Karpas-422 (cell line): Measurements from ENCODE around the gene ADGRV1. TPM values are rescaled to one million over a fixed set of nuclear protein-coding genes. Genes with fewer than 3 reads are reported as not detected.
"Not testable (repeated sequence)": the region's sequence is repeated elsewhere in the genome, so short reads cannot be mapped to it uniquely, and the experiment has no call there.

Source experiments
- DNase-seq: peaks from one replicate; pipeline ENCODE4 v3.0.0-alpha.2; 2015
- H2AFZ ChIP-seq: fragments of 200-600 bp; sonication (generic); 2 replicates; pipeline ENCODE4 v1.6.1; 2014; ENCODE audit warnings: antibody characterized with exemption, low read length, mixed read lengths
- H3K27ac ChIP-seq: fragments of 200-600 bp; sonication (generic); 2 replicates; pipeline ENCODE4 v1.5.1; 2014; ENCODE audit warnings: mild to moderate bottlenecking, low read length, moderate library complexity
- H3K27me3 ChIP-seq: fragments of 200-600 bp; sonication (generic); 2 replicates; pipeline ENCODE4 v1.6.1; 2014; ENCODE audit warnings: low read length, mixed read lengths
- H3K36me3 ChIP-seq: fragments of 200-600 bp; sonication (generic); 2 replicates; pipeline ENCODE4 v1.6.1; 2014; ENCODE audit warnings: low read length, mixed read lengths; ENCODE audit not compliant: insufficient read depth
- H3K4me1 ChIP-seq: fragments of 200-600 bp; sonication (generic); 2 replicates; pipeline ENCODE4 v1.6.1; 2014; ENCODE audit warnings: mild to moderate bottlenecking, low read length, mixed read lengths
- H3K4me2 ChIP-seq: fragments of 200-600 bp; sonication (generic); 2 replicates; pipeline ENCODE4 v1.6.1; 2014; ENCODE audit warnings: low read length, low read depth, mild to moderate bottlenecking; ENCODE audit not compliant: poor library complexity, severe bottlenecking
- H3K4me3 ChIP-seq: fragments of 200-600 bp; sonication (generic); 2 replicates; pipeline ENCODE4 v1.5.1; 2014; ENCODE audit warnings: mild to moderate bottlenecking, antibody characterized with exemption, low read length, mixed read lengths
- H3K79me2 ChIP-seq: fragments of 200-600 bp; sonication (generic); 2 replicates; pipeline ENCODE4 v1.6.1; 2014; ENCODE audit warnings: mild to moderate bottlenecking, low read length, mixed read lengths
- H3K9ac ChIP-seq: fragments of 200-600 bp; sonication (generic); 2 replicates; pipeline ENCODE4 v1.6.0; 2014; ENCODE audit warnings: low read length
- H3K9me2 ChIP-seq: fragments of 200-600 bp; sonication (generic), shearing (Covaris generic); replicated peaks from 2 replicates; pipeline ENCODE4 v1.6.0; 2014; ENCODE audit warnings: mild to moderate bottlenecking, low read length, moderate library complexity; ENCODE audit not compliant: insufficient read depth
- H3K9me3 ChIP-seq: fragments of 300-700, 200-600 bp; sonication (generic); 2 replicates; pipeline ENCODE4 v1.6.1; 2014; ENCODE audit warnings: low read length, mixed read lengths
- H4K20me1 ChIP-seq: fragments of 200-600 bp; sonication (generic); 2 replicates; pipeline ENCODE4 v1.6.1; 2014; ENCODE audit warnings: mild to moderate bottlenecking, antibody characterized with exemption, low read length, low read depth; ENCODE audit not compliant: insufficient read depth
- total RNA-seq: library from RNA; depleted of rRNA; stranded (reverse); fragments of >200 nt; shearing (Covaris generic); gene quantifications from 2 replicates; pipeline ENCODE4 v1.2.3, GENCODE V29; 2014; ENCODE audit warnings: low replicate concordance

ADGRV1 gene
- total RNA-seq, 1 experiment from 2014 or later = not detected

DNA sequence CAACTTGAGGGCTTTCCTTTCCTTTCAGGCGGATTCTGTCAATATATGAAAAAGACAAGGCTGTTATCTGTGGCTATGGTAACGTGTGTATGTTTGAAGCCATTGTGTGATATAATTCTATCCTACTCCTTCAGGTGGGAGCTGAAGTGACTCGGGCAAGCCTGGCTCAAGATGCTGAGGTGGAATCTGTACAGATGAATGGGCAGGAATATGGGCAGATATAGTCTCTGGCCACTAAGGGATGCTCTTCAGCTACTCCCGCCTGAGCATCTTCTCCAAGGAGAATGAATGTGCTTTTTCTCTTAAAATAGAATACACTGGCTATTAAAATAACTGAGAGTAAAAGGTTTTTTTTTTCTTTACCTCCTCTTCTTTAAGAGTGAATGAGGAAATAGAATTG is 244.8 kb downstream of the ADGRV1 start:
- Histone ChIP-seq H3K9ac (no peak overlapping the region), H3K4me1 (no peaks in the 10 kb centered on the region)
- DNase-seq = no peak

GRCh38 chr5:90803876-90804275 is 245.3 kb downstream of the ADGRV1 start:
- no peaks in the 10 kb centered on the region for H4K20me1 ChIP-seq
- no peaks in the 10 kb centered on the region for H3K9me2 ChIP-seq
- H3K4me1 ChIP-seq = no peaks in the 10 kb centered on the region
- H3K4me2 ChIP-seq = no peak overlapping the region
- H3K9ac ChIP-seq = no peak overlapping the region
- DNase-seq = no peak
- H3K4me3 ChIP-seq = no peak overlapping the region
- no peak overlapping the region for H3K27ac ChIP-seq
- H3K79me2 ChIP-seq = no peaks in the 10 kb centered on the region
- H3K36me3 ChIP-seq = no peaks in the 10 kb centered on the region
- no peak overlapping the region for H2AFZ ChIP-seq
- H3K27me3 ChIP-seq = no peaks in the 10 kb centered on the region
- H3K9me3 ChIP-seq = no peaks in the 10 kb centered on the region

More for the DNA sequence above, 244.8 kb downstream of the ADGRV1 start:
- H4K20me1 ChIP-seq = no peaks in the 10 kb centered on the region
- no peaks in the 10 kb centered on the region for H3K79me2 ChIP-seq
- no peak overlapping the region for H2AFZ ChIP-seq
- H3K27ac ChIP-seq = no peak overlapping the region
- H3K4me3 ChIP-seq = no peak overlapping the region
- H3K27me3 ChIP-seq = no peaks in the 10 kb centered on the region
- no peaks in the 10 kb centered on the region for H3K36me3 ChIP-seq
- no peaks in the 10 kb centered on the region for H3K9me3 ChIP-seq
- H3K9me2 ChIP-seq = no peaks in the 10 kb centered on the region
- H3K4me2 ChIP-seq = no peak overlapping the region

GRCh38 chr5:90807496-90807895 is 248.9 kb downstream of the ADGRV1 start:
- Histone ChIP-seq H3K79me2 (no peaks in the 10 kb centered on the region), H3K9ac (no peak overlapping the region), H3K4me1 (no peaks in the 10 kb centered on the region), H3K4me2 (no peak overlapping the region), H3K27me3 (no peaks in the 10 kb centered on the region), H3K9me2 (no peaks in the 10 kb centered on the region), H3K36me3 (no peaks in the 10 kb centered on the region), H3K9me3 (no peaks in the 10 kb centered on the region), H4K20me1 (no peaks in the 10 kb centered on the region), H2AFZ (no peak overlapping the region), H3K27ac (no peak overlapping the region), H3K4me3 (no peak overlapping the region)
- DNase-seq = no peak

DNA sequence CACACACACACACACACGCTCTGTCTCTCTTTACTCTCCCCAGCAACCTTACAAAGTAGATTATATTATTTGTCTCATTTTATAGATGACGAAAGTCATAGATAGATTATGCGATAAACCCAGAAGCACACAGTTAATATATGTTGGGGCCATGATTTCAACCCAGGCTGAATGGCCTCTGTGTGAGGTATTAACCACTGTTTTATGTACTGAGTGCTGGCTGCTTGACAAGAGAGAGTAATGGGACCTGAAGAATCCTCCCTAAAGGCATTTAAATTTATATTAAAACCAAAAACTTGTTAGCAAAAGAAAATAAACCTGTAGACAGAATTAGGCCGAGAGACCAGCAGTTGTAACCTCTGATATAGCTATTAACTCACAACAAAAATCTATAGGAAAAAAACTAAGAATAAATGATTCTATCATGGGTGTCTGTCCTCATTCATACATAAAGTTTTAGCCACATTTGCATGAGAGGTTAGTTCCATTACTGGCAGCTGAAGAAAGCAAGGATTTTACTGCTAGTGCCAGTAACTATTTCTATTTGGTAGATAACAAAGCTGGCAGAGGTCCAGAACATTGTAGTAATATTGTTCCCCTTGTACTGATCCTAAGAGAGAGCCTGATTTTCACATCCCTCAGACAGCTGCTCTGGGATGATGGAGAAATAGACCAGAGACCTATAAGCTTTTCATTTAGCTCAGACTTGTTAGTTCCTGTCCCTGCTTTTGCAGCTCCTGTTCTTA is 250.9 kb downstream of the ADGRV1 start:
- Histone ChIP-seq H3K4me2 (no peak overlapping the region), H3K79me2 (no peaks in the 10 kb centered on the region), H3K9me2 (no peaks in the 10 kb centered on the region), H3K9ac (no peak overlapping the region), H3K4me3 (no peak overlapping the region), H3K27me3 (no peaks in the 10 kb centered on the region), H3K27ac (no peak overlapping the region), H2AFZ (no peak overlapping the region), H4K20me1 (no peaks in the 10 kb centered on the region), H3K4me1 (no peaks in the 10 kb centered on the region), H3K36me3 (no peaks in the 10 kb centered on the region), H3K9me3 (no peaks in the 10 kb centered on the region)
- peak; percentile 37 for DNase-seq

- no peak overlapping the region for H3K4me2 ChIP-seq
- no peak overlapping the region for H2AFZ ChIP-seq
- DNase-seq = no peak
- H4K20me1 ChIP-seq = no peaks in the 10 kb centered on the region
- no peaks in the 10 kb centered on the region for H3K27me3 ChIP-seq
- no peak overlapping the region for H3K9ac ChIP-seq
- H3K9me2 ChIP-seq = no peaks in the 10 kb centered on the region
- no peak overlapping the region for H3K27ac ChIP-seq
- H3K9me3 ChIP-seq = no peaks in the 10 kb centered on the region
- H3K79me2 ChIP-seq = no peaks in the 10 kb centered on the region
- H3K36me3 ChIP-seq = no peaks in the 10 kb centered on the region
- H3K4me1 ChIP-seq = no peaks in the 10 kb centered on the region
- no peak overlapping the region for H3K4me3 ChIP-seq
These were observed 251.6 kb downstream of the ADGRV1 start for GRCh38 chr5:90810211-90810610.

- no peak for DNase-seq
- no peaks in the 10 kb centered on the region for H3K9me2 ChIP-seq
- no peaks in the 10 kb centered on the region for H3K9me3 ChIP-seq
- no peak overlapping the region for H3K4me3 ChIP-seq
- no peaks in the 10 kb centered on the region for H3K27me3 ChIP-seq
- no peak overlapping the region for H3K4me2 ChIP-seq
- no peaks in the 10 kb centered on the region for H3K36me3 ChIP-seq
- H2AFZ ChIP-seq = no peak overlapping the region
- no peak overlapping the region for H3K27ac ChIP-seq
- no peaks in the 10 kb centered on the region for H4K20me1 ChIP-seq
- H3K4me1 ChIP-seq = no peaks in the 10 kb centered on the region
- no peaks in the 10 kb centered on the region for H3K79me2 ChIP-seq
- no peak overlapping the region for H3K9ac ChIP-seq
These were observed 254.8 kb downstream of the ADGRV1 start for GRCh38 chr5:90813392-90813791.

- not testable (repeated sequence) for H3K4me2 ChIP-seq, H3K4me3 ChIP-seq, H2AFZ ChIP-seq
These were observed 263.5 kb downstream of the ADGRV1 start for GRCh38 chr5:90822062-90822461.

GRCh38 chr5:90824436-90824835 is 265.8 kb downstream of the ADGRV1 start:
- no peak for DNase-seq
- H3K4me3 ChIP-seq = no peak overlapping the region
- H3K27me3 ChIP-seq = no peaks in the 10 kb centered on the region
- no peaks in the 10 kb centered on the region for H3K4me1 ChIP-seq
- H4K20me1 ChIP-seq = no peaks in the 10 kb centered on the region
- no peak overlapping the region for H3K27ac ChIP-seq
- H3K9ac ChIP-seq = no peak overlapping the region
- no peaks in the 10 kb centered on the region for H3K79me2 ChIP-seq
- H3K9me2 ChIP-seq = no peaks in the 10 kb centered on the region
- H3K4me2 ChIP-seq = no peak overlapping the region
- no peak overlapping the region for H2AFZ ChIP-seq
- no peaks in the 10 kb centered on the region for H3K9me3 ChIP-seq
- H3K36me3 ChIP-seq = no peaks in the 10 kb centered on the region

More at GRCh38 chr5:90822062-90822461, 263.5 kb downstream of the ADGRV1 start:
- not testable (repeated sequence) for H3K27me3 ChIP-seq, H3K9me2 ChIP-seq, H3K27ac ChIP-seq, H3K9me3 ChIP-seq, H3K36me3 ChIP-seq, H3K9ac ChIP-seq, H3K4me1 ChIP-seq, DNase-seq, H3K79me2 ChIP-seq, H4K20me1 ChIP-seq
